Esophagus muscularis mucosa (tissue), 4 donors: ENCODE results near the gene CACNA2D3.

Experiments
- CTCF ChIP-seq, 3 experiments: fragments of 200-600 bp in 2 of 3; fragments of 450-650 bp in 1 of 3; sonication (generic) in 2 of 3; IDR thresholded peaks; one replicate each; pipeline ENCODE4 v1.5.1; 2017 to 2019; ENCODE audit warnings: antibody characterized with exemption in 3 of 3, mild to moderate bottlenecking in 2 of 3, moderate library complexity in 1 of 3
- EP300 ChIP-seq: sonication (generic); formaldehyde crosslinking; IDR thresholded peaks from one replicate; pipeline ENCODE4 v1.6.1; 2017; ENCODE audit warnings: antibody characterized with exemption
- POLR2AphosphoS5 ChIP-seq, 2 donors: sonication (generic); formaldehyde crosslinking; IDR thresholded peaks; one replicate each; pipeline ENCODE4 v1.6.1; 2017; ENCODE audit warnings: antibody characterized with exemption in 2 of 2

GRCh38 chr3:54273791-54274190 is 151.4 kb downstream of the CACNA2D3 start:
- no peak for TF ChIP-seq CTCF (IDR thresholded peaks at IDR 0.05)
- no peak for TF ChIP-seq POLR2AphosphoS5 (IDR thresholded peaks at IDR 0.05)
- no peak for TF ChIP-seq EP300
